ENCODE results near the gene EXOC3.

EXOC3 gene

DNA sequence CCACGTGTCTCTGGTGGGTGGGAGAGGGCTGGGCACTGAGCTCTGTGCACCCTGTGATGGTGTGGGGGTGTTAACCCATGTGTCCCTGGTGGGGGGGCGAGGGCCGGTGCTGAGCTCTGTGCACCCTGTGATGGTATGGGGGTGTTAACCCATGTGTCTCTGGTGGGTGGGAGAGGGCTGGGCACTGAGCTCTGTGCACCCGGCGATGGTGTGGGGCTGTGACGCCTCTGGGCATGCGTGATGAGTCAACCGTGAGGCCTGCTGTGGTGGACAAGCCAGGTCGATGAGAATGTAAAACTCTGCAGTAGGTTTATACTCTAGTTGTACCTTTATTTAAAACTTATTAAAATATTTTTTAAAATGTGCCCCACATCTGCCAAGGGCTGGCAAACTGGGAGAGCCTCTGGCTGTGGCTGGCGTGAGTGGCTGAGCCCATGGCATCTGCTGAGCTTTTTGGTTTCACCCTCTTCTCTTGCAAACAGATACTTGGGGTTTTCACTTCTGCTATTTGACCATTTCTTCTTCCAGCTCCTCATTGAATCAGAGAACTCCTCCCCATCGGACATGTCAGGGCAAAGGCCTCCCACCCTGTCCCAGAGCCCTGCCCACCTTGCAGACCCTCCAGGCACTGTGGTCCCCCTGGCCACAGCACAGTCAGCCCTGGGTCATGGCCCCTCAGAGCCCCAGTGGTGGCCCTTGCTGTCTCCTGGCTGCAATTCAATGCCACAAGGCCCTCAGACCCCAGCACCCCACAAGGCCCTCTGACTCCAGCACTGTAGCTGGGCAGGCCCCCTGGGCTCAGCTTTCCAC is 18.5 kb upstream of the EXOC3 start:
- TF ChIP-seq POLR2A (IDR thresholded peaks at IDR 0.05; ENCODE audit: low read depth, low read length): no peak
- no peak for DNase-seq (ENCODE audit: insufficient read length, low spot score)
- FAIRE-seq: no peak

DNA sequence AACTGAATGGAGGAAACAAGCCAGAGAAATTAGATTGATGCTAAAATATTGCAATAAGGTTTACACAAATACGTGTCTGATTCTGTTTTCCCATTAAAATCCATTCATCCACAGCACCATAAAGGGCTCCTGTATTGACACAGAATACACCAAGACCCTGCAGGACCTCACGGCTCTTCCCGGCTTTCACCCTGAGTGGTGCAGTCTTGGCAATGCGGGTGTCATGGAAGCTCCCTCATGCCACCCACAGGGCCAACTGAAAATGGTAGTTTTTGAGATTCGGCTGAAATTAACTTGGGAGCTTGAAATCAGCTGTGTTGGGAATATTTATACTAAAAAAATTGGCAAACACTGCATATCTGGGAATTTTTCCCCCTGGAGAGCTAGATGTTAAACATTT is 17.3 kb upstream of the EXOC3 start:
- DNase-seq (ENCODE audit: insufficient read length, low spot score) (no peak), FAIRE-seq (no peak)
- no peak for TF ChIP-seq POLR2A (IDR thresholded peaks at IDR 0.05; ENCODE audit: low read depth, low read length)

DNA sequence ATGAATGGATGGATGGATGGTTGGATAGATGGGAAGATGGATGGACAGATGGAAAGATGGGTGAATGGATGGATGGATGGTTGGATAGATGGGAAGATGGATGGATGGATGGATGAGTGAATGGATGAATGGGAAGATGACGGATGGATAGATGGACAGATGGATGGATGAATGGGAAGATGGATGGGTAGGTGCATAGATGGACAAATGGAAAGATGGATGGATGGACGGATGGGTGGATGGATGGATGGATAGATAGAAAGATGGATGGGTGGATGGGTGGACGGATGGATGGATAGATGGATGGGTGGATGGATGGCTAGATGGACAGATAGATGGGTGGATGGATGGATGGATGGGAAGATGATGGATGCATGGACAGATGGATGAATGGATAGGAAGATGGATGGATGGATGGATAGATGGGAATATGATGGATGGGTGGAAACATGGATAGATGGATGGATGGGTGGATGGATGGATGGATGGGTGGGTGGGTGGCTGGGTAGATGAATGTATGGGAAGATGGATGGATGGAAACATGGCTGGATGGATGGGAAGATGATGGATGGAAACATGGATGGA is 16.5 kb upstream of the EXOC3 start:
- FAIRE-seq (no peak), DNase-seq (ENCODE audit: insufficient read length, low spot score) (no peak)
- TF ChIP-seq POLR2A (IDR thresholded peaks at IDR 0.05; ENCODE audit: low read depth, low read length): no peak

DNA sequence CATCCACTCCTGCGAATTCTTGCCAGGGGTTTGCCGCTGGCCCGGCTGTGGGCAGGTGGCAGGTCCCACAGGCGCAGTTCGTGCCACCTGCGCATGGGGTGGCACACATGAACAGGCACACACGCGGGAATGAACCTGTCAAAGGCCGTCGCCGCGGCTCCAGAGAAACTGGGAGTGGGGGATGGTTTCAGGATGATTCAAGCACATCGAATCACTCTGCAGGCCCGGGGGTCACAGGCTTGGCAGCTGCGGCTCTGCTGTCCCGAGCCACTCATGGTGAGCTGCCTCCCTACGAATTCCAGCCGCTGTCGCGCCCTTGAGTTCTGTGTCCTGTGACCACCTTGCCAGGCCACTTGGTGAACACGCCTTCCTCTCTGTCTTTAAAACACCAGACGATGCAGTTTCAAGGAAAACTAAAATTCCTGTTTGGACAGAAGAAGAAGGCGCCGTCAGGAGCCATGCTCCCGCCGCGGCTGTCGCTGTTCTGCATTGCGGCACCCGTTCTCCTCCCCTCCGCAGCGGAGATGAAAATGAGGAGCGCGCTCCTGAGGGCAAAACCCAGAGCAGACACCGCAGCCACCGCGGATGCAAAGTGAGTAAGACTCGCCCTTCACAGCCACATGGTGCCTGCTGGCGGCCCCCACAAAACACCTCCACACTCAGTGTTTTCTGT is 15.4 kb upstream of the EXOC3 start:
- no peak for TF ChIP-seq POLR2A (IDR thresholded peaks at IDR 0.05; ENCODE audit: low read depth, low read length)
- DNase-seq (ENCODE audit: insufficient read length, low spot score) (no peak), FAIRE-seq (no peak)

DNA sequence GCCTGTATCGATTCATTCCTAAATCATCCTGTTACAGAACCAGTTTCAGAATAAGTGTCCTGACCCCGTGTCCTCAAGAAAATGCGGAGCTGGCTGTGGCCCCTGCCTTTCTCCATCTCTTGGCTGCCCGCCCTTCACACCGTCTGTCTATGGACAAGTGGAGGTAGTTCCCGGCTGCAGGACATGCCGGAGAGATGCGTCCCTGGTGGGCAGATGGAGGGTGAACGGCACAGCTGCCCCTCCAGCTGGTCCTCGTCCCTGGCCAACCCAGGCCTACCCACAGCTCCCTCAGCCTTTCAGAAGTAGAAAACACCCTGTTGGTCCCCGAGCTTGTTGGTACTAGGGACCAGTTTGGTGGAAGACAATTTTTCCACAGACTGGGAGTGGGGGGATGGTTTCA is 14.8 kb upstream of the EXOC3 start:
- no peak for TF ChIP-seq POLR2A (IDR thresholded peaks at IDR 0.05; ENCODE audit: low read depth, low read length)
- DNase-seq (ENCODE audit: insufficient read length, low spot score): no peak
- FAIRE-seq: no peak

DNA sequence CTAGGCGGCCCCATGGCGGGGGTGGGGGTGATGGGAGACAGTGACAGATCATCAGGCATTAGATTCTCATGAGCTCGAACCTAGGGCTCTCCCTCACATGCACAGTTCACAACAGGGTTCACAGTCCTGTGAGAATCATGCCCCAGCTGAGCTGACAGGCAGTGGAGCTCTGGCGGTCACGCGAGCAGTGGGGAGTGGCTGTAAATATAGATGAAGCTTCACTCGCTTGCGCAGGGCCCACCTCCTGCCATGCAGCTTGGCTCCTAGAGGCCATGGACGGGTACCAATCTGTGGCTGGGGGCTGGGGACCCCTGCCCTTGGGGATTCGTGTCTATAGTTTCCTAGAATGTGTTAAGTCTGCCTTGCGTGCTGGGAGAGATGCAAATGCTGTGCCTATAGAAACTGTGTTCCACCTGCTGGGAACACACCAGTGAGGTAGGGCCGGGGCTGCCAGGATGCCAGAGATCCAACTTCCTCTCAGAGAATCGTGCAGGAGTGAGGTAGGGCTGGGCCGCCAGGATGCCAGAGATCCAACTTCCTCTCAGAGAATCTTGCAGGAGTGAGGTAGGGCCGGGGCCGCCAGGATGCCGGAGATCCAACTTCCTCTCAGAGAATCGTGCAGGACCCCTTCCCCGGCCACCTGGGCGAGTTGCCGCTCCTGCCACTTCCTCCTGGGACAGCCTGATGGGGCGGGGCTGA is 14.1 kb upstream of the EXOC3 start:
- DNase-seq (ENCODE audit: insufficient read length, low spot score): no peak
- no peak for TF ChIP-seq POLR2A (IDR thresholded peaks at IDR 0.05; ENCODE audit: low read depth, low read length)

DNA sequence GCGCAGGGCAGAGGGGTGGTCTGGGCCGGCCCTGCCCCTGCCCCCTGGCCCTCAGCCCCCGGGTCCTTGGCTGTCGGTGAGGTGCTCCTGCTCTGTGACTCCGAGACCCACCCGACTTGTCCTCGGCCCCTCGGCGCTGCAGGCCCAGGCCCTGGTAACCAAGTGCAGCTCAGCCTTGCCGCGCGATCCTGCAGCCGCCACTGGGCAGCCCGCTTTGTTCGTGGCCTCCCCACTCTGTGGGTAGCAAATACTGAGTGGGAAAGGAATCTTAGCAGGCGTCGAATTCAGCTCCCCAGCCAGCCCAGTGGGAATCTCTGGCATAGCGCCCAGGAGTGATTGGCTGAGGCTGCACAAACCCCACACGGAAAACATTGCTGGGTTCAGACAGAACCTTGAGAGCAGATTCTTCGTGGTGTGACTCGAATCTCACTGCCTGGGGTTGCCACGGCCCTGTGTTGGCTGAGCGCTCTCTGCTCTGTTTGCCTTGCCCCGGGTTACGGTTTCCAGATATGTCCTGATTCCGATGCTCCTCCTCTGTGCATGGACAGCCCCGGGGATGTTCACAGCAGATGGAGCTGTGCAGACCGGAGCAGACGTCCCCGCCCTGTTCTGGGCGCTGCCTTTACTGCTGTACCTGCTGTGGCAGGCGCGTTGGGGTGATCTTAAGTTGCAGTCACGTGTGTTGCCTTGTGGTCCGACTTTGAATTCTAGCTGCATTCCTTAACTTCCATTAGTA is 13.4 kb upstream of the EXOC3 start:
- no peak for FAIRE-seq
- no peak for DNase-seq (ENCODE audit: insufficient read length, low spot score)
- no peak for TF ChIP-seq POLR2A (IDR thresholded peaks at IDR 0.05; ENCODE audit: low read depth, low read length)

More for the DNA sequence above, 14.1 kb upstream of the EXOC3 start:
- no peak for FAIRE-seq

DNA sequence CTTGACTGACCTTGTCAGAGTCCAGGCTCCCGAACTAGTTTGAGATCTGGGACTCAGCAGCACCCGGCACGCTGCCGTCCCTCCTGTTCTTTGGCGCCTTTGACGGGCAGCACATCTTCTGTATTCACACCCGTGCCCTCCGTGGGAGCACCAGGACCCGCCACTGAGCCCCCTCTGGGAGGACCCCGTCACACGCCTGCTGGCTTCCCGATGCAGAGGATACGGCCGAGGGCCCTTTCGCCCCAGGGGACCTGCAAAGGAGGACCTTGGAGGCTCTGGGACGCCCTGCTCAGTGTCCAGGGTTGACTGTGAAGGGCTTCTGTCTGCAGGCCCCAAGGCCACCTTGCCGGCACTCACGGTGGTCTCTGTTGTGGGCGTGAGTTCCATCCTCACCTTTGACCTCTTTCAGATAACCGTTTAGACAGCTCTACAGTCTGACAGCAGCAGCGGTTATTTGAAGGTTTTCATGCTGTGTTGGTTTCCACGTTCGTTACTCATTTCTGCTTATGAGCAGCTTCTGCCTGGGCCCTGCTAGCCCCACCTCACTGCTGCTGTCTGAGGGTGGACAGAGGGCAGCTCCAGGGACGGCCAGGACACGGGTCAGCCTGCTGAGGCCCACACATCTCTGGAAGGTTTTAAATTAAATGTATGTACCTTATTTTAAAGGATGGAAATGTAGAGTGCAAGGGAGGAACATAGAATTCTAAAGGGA is 12.6 kb upstream of the EXOC3 start:
- no peak for DNase-seq (ENCODE audit: insufficient read length, low spot score)
- FAIRE-seq: no peak
- TF ChIP-seq POLR2A (IDR thresholded peaks at IDR 0.05; ENCODE audit: low read depth, low read length): no peak

DNA sequence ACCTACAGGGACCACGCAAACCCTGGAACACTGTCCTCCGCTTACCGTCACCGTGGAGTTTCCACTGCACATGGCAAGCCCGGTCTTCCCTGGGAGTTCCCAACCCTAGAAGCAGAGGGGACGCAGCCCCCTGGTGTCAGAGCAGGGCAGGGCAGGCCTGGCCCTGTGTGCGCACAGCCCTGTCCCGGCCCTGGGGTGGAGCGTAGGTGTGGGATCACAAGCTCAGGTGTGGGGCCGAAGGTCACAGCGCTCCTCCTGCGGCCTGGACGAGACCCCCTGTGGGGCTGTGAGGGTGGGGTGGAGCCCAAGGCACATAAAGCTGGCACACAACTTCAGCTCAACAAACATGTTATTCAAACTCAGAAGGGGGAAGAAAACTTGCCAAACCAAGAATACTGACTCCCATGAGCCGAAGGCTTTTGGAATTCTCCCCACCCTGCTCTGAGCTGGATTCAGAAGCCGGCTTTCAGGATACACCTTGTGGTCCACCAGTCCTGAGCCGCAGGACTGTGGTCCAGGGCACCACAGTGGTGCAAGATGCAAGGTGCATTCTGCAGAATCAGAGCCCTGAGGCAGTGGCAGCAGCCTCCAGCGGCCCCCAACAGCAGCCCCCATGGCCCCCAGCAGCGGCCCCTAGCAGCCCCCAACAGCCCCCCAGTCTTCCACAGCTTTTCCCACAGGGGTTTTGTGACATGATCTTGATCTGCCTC is 11.8 kb upstream of the EXOC3 start:
- DNase-seq (ENCODE audit: insufficient read length, low spot score) (peak; percentile 74), FAIRE-seq (no peak)

DNA sequence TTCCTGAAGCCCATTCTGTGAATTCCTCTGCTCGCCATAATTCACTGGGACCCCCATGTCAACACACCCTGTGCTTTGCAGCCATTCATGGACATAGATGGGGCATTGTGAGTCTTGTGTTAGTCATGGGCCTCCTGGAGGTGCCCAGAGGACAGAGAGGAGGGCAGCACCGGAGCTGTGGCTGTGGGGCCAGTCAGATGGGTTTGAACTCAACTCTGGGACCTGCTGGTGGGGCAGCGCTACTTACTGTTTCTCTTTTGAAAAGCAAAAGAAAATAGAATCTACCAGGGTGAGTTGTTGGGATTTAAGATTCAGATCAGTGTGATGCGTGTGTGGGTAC is 11.3 kb upstream of the EXOC3 start:
- TF ChIP-seq POLR2A (IDR thresholded peaks at IDR 0.05; ENCODE audit: low read depth, low read length): no peak
- DNase-seq (ENCODE audit: insufficient read length, low spot score) (no peak), FAIRE-seq (no peak)

More for the DNA sequence above, 11.8 kb upstream of the EXOC3 start:
- no peak for TF ChIP-seq POLR2A (IDR thresholded peaks at IDR 0.05; ENCODE audit: low read depth, low read length)

DNA sequence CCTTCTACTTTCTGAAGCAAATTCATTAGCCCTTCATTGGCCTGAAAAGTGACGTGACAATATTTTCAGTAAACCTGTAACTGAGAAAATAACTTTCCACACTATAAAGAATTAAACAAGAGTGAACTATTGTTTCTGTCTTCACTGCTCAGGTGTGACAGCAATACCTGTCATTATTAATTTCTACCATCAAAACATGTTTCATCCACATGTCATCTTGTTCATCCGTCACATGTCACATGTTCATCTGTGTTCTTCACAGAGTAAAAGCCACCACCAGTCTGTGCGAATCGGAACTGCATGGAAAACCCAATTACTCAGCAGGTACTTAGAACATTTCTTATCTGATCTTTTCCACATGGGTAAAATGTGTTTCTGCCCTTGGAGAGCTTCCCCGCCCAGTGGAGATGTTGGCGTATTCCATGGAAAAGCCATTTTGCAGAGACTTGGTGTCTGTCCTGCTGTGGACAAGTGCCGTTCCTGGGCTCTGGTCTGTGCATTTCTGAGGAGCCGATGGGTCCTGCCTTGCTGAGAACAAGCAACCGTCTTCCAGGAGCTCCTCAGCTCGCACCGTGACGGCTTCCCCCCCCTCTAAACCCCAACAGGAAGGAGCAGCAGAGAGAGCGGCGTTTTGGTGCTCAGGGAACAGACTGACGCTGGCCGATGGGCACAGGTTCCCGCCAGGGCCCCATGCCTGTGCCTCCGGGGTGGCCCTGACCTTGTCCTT is 10.6 kb upstream of the EXOC3 start:
- DNase-seq (ENCODE audit: insufficient read length, low spot score) (no peak), FAIRE-seq (no peak)
- no peak for TF ChIP-seq POLR2A (IDR thresholded peaks at IDR 0.05; ENCODE audit: low read depth, low read length)
